Measurements from ENCODE around the gene DAW1. TPM values are rescaled to one million over a fixed set of nuclear protein-coding genes. Genes with fewer than 3 reads are reported as not detected.

DAW1 gene
- total and polyA plus RNA-seq, 2 of the 13 experiments (the other 11 are each of a cell fraction or from before 2014, with no cell fraction given) = not detected

- TF ChIP-seq, protein P1, sequence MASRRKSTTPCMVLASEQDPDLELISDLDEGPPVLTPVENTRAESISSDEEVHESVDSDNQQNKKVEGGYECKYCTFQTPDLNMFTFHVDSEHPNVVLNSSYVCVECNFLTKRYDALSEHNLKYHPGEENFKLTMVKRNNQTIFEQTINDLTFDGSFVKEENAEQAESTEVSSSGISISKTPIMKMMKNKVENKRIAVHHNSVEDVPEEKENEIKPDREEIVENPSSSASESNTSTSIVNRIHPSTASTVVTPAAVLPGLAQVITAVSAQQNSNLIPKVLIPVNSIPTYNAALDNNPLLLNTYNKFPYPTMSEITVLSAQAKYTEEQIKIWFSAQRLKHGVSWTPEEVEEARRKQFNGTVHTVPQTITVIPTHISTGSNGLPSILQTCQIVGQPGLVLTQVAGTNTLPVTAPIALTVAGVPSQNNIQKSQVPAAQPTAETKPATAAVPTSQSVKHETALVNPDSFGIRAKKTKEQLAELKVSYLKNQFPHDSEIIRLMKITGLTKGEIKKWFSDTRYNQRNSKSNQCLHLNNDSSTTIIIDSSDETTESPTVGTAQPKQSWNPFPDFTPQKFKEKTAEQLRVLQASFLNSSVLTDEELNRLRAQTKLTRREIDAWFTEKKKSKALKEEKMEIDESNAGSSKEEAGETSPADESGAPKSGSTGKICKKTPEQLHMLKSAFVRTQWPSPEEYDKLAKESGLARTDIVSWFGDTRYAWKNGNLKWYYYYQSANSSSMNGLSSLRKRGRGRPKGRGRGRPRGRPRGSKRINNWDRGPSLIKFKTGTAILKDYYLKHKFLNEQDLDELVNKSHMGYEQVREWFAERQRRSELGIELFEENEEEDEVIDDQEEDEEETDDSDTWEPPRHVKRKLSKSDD (CRISPR knock-in tag; IDR thresholded peaks at IDR 0.05; ENCODE audit: low read depth) = no peak
- TF ChIP-seq NCOA2 (CRISPR knock-in tag; IDR thresholded peaks at IDR 0.05) (peak; percentile 59), TAF1 (CRISPR knock-in tag; IDR thresholded peaks at IDR 0.05) (no peak), KLF6 (CRISPR knock-in tag; IDR thresholded peaks at IDR 0.05) (no peak), MTA1 (CRISPR knock-in tag; IDR thresholded peaks at IDR 0.05; ENCODE audit: borderline replicate concordance) (0 out of 2 replicates have a peak, but pooled peaks have one; percentile 20), CBFB (CRISPR knock-in tag; IDR thresholded peaks at IDR 0.05) (no peak), ARID3A (IDR thresholded peaks at IDR 0.05; ENCODE audit: low read depth, low read length) (no peak), GFI1 (CRISPR knock-in tag; IDR thresholded peaks at IDR 0.05; ENCODE audit: borderline replicate concordance) (no peak), ZNF335 (CRISPR knock-in tag; IDR thresholded peaks at IDR 0.05) (no peak), MAFK (conservative IDR thresholded peaks at IDR 0.05 in 1 of 2, IDR thresholded peaks at IDR 0.05 in 1 of 2; ENCODE audit: low read length in 2 of 2) (no peak), ZNF232 (CRISPR knock-in tag; IDR thresholded peaks at IDR 0.05; ENCODE audit: borderline replicate concordance) (no peak), MIXL1 (CRISPR knock-in tag; IDR thresholded peaks at IDR 0.05) (no peak), HNF4A (CRISPR knock-in tag; IDR thresholded peaks at IDR 0.05) (peak; percentile 90), FOXP1 (IDR thresholded peaks at IDR 0.05) (no peak), FOXP1 (CRISPR knock-in tag; IDR thresholded peaks at IDR 0.05) (peak; percentile 22; the same call in 1 of the 2 replicates), ZNF251 (CRISPR knock-in tag; IDR thresholded peaks at IDR 0.05) (no peak)
- TF ChIP-seq, protein P2, sequence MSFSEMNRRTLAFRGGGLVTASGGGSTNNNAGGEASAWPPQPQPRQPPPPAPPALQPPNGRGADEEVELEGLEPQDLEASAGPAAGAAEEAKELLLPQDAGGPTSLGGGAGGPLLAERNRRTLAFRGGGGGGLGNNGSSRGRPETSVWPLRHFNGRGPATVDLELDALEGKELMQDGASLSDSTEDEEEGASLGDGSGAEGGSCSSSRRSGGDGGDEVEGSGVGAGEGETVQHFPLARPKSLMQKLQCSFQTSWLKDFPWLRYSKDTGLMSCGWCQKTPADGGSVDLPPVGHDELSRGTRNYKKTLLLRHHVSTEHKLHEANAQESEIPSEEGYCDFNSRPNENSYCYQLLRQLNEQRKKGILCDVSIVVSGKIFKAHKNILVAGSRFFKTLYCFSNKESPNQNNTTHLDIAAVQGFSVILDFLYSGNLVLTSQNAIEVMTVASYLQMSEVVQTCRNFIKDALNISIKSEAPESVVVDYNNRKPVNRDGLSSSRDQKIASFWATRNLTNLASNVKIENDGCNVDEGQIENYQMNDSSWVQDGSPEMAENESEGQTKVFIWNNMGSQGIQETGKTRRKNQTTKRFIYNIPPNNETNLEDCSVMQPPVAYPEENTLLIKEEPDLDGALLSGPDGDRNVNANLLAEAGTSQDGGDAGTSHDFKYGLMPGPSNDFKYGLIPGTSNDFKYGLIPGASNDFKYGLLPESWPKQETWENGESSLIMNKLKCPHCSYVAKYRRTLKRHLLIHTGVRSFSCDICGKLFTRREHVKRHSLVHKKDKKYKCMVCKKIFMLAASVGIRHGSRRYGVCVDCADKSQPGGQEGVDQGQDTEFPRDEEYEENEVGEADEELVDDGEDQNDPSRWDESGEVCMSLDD (CRISPR knock-in tag; IDR thresholded peaks at IDR 0.05; ENCODE audit: borderline replicate concordance) = no peak
- TF ChIP-seq, protein P3, sequence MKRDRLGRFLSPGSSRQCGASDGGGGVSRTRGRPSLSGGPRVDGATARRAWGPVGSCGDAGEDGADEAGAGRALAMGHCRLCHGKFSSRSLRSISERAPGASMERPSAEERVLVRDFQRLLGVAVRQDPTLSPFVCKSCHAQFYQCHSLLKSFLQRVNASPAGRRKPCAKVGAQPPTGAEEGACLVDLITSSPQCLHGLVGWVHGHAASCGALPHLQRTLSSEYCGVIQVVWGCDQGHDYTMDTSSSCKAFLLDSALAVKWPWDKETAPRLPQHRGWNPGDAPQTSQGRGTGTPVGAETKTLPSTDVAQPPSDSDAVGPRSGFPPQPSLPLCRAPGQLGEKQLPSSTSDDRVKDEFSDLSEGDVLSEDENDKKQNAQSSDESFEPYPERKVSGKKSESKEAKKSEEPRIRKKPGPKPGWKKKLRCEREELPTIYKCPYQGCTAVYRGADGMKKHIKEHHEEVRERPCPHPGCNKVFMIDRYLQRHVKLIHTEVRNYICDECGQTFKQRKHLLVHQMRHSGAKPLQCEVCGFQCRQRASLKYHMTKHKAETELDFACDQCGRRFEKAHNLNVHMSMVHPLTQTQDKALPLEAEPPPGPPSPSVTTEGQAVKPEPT (CRISPR knock-in tag; IDR thresholded peaks at IDR 0.05; ENCODE audit: low read depth) = no peak; the same call in 1 of the 2 replicates
- TF ChIP-seq, protein P4, sequence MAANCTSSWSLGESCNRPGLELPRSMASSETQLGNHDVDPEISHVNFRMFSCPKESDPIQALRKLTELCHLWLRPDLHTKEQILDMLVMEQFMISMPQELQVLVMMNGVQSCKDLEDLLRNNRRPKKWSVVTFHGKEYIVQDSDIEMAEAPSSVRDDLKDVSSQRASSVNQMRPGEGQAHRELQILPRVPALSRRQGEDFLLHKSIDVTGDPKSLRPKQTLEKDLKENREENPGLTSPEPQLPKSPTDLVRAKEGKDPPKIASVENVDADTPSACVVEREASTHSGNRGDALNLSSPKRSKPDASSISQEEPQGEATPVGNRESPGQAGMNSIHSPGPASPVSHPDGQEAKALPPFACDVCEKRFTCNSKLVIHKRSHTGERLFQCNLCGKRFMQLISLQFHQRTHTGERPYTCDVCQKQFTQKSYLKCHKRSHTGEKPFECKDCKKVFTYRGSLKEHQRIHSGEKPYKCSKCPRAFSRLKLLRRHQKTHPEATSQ (CRISPR knock-in tag; IDR thresholded peaks at IDR 0.05; ENCODE audit: borderline replicate concordance) = no peak
Measured at GRCh38 chr2:227828477-227828912, 42.9 kb upstream of the DAW1 start (continued).

All from HepG2 (cell line).